ENCODE data around the gene B4GALNT3.

Gene B4GALNT3

GRCh38 chr12:507391-507796 lies 47.7 kb downstream of the B4GALNT3 start:
- peaks cover 28 to 30% of the 10 kb centered on the region in 2 donors for H3K4me1 ChIP-seq (ENCODE audit: control insufficient read depth in 1 of 2, insufficient read depth in 2 of 2, low read length in 2 of 2)
- no peak overlapping the region for H3K9ac ChIP-seq (ENCODE audit: low read depth in 1 of 2, low read length in 2 of 2)
- H3K36me3 ChIP-seq (ENCODE audit: control insufficient read depth in 1 of 2, insufficient read depth in 2 of 2, low read length in 2 of 2): no peaks in the 10 kb centered on the region
- no peak overlapping the region for H3K27ac ChIP-seq (ENCODE audit: low read depth, low read length)
- no peaks in the 10 kb centered on the region for H3K9me3 ChIP-seq (ENCODE audit: control insufficient read depth in 1 of 2, low read length in 2 of 2)
- no peaks in the 10 kb centered on the region for H3K27me3 ChIP-seq (ENCODE audit: control insufficient read depth in 1 of 2, insufficient read depth in 2 of 2, low read length in 2 of 2)
- H3K4me3 ChIP-seq (ENCODE audit: low read depth in 1 of 2, low read length in 2 of 2): no peak overlapping the region

DNA sequence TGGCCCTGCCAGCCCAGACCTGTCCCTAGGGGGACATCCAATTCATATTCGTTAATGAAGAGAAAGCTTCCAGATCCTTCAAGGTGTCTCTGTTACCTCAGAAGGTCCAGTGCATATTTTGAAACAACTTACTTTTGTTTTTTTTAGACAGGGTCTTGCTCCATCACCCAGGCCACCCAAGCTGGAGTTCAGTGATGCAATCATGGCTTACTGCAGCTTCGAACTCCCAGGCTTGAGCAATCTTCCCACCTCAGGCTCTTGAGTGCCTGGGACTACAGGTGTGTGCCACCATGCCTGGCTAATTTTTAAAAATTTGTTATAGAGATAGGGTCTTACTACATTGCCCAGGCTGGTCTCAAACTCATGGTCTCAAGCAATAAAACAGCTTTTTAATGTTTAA lies 48.4 kb downstream of the B4GALNT3 start:
- H3K27ac ChIP-seq (ENCODE audit: low read depth, low read length): no peak overlapping the region
- H3K9ac ChIP-seq (ENCODE audit: low read depth in 1 of 2, low read length in 2 of 2): no peak overlapping the region
- H3K4me3 ChIP-seq (ENCODE audit: low read depth in 1 of 2, low read length in 2 of 2): no peak overlapping the region
- no peaks in the 10 kb centered on the region for H3K9me3 ChIP-seq (ENCODE audit: control insufficient read depth in 1 of 2, low read length in 2 of 2)
- peaks cover 23 to 28% of the 10 kb centered on the region in 2 donors for H3K4me1 ChIP-seq (ENCODE audit: control insufficient read depth in 1 of 2, insufficient read depth in 2 of 2, low read length in 2 of 2)
- H3K27me3 ChIP-seq (ENCODE audit: control insufficient read depth in 1 of 2, insufficient read depth in 2 of 2, low read length in 2 of 2): no peaks in the 10 kb centered on the region
- no peaks in the 10 kb centered on the region for H3K36me3 ChIP-seq (ENCODE audit: control insufficient read depth in 1 of 2, insufficient read depth in 2 of 2, low read length in 2 of 2)

GRCh38 chr12:508795-509194 lies 49.1 kb downstream of the B4GALNT3 start:
- no peak overlapping the region for H3K27ac ChIP-seq (ENCODE audit: low read depth, low read length)
- no peaks in the 10 kb centered on the region for H3K27me3 ChIP-seq (ENCODE audit: control insufficient read depth in 1 of 2, insufficient read depth in 2 of 2, low read length in 2 of 2)
- no peak overlapping the region for H3K4me3 ChIP-seq (ENCODE audit: low read depth in 1 of 2, low read length in 2 of 2)
- H3K4me1 ChIP-seq (ENCODE audit: control insufficient read depth in 1 of 2, insufficient read depth in 2 of 2, low read length in 2 of 2): peaks cover 16 to 23% of the 10 kb centered on the region in 2 donors
- H3K9me3 ChIP-seq (ENCODE audit: control insufficient read depth in 1 of 2, low read length in 2 of 2): no peaks in the 10 kb centered on the region
- H3K9ac ChIP-seq (ENCODE audit: low read depth in 1 of 2, low read length in 2 of 2): no peak overlapping the region
- H3K36me3 ChIP-seq (ENCODE audit: control insufficient read depth in 1 of 2, insufficient read depth in 2 of 2, low read length in 2 of 2): no peaks in the 10 kb centered on the region

DNA sequence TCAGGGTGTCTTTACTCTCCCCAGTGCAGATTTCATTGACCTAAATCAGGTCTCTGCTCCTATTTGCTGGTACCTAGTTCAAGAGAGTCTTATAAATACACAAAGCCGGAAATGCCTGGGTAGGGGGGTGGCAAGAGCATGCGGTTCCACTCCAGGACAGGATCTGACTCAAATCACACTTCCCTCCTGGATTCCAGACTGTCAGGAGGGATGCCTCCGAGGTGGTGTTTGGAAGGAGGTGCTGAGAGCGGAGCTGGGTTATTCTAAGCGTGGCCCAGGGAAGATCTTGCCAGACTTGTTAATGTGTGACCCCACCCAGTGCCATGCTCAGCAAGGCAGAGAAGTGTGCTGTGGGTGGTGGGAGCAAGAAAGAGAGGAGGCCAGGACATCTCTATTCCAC lies 49.8 kb downstream of the B4GALNT3 start:
- H3K27me3 ChIP-seq (ENCODE audit: control insufficient read depth in 1 of 2, insufficient read depth in 2 of 2, low read length in 2 of 2): no peaks in the 10 kb centered on the region
- peaks cover 15 to 23% of the 10 kb centered on the region in 2 donors for H3K4me1 ChIP-seq (ENCODE audit: control insufficient read depth in 1 of 2, insufficient read depth in 2 of 2, low read length in 2 of 2)
- H3K9ac ChIP-seq (ENCODE audit: low read depth in 1 of 2, low read length in 2 of 2): no peak overlapping the region
- H3K4me3 ChIP-seq (ENCODE audit: low read depth in 1 of 2, low read length in 2 of 2): no peak overlapping the region
- H3K36me3 ChIP-seq (ENCODE audit: control insufficient read depth in 1 of 2, insufficient read depth in 2 of 2, low read length in 2 of 2): no peaks in the 10 kb centered on the region
- no peaks in the 10 kb centered on the region for H3K9me3 ChIP-seq (ENCODE audit: control insufficient read depth in 1 of 2, low read length in 2 of 2)
- H3K27ac ChIP-seq (ENCODE audit: low read depth, low read length): no peak overlapping the region

DNA sequence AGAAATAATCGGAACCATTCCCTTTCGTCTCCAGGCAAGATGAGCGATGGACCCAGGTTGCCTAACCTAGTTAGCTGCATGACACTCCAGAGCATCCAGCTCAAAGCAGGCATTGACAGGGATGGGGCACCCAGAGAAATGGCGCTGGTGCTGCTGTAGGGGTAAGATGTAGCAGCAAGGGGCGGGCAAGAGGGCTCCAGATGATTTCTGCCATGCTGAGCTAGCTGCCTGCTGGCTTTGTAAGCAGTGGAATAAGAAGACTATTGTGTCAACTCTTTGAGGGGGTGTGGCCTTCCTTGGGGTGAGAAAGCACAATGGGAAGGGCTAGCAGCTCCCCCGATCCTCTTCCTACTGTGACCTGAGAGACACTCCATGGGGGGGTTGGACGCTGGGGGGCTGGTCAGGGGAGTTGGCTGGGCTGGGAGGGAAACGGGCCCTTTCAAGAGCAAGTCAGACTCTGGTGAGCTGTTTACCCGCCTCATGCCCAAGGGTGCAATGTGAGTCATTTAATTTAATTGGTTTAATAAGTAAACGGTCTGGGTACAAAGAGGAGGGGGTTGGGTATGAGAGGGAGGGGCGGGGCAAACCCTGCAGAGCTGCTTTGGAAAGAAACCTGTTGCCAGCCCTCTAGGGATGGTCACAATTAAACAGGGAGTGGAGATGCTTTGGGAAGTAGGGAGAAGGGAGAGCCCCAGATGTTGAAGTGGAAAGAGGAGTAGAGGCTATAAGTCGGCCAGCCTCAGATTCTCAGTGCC lies 50.5 kb downstream of the B4GALNT3 start:
- peak overlapping the region; percentile 43 for H3K27ac ChIP-seq (ENCODE audit: low read depth, low read length)
- no peak overlapping the region for H3K9ac ChIP-seq (ENCODE audit: low read depth in 1 of 2, low read length in 2 of 2)
- no peaks in the 10 kb centered on the region for H3K27me3 ChIP-seq (ENCODE audit: control insufficient read depth in 1 of 2, insufficient read depth in 2 of 2, low read length in 2 of 2)
- H3K36me3 ChIP-seq (ENCODE audit: control insufficient read depth in 1 of 2, insufficient read depth in 2 of 2, low read length in 2 of 2): no peaks in the 10 kb centered on the region
- no peak overlapping the region for H3K4me3 ChIP-seq (ENCODE audit: low read depth in 1 of 2, low read length in 2 of 2)
- peaks cover 15 to 23% of the 10 kb centered on the region in 2 donors for H3K4me1 ChIP-seq (ENCODE audit: control insufficient read depth in 1 of 2, insufficient read depth in 2 of 2, low read length in 2 of 2)
- no peaks in the 10 kb centered on the region for H3K9me3 ChIP-seq (ENCODE audit: control insufficient read depth in 1 of 2, low read length in 2 of 2)

- Histone ChIP-seq H3K9me3 (ENCODE audit: control insufficient read depth in 1 of 2, low read length in 2 of 2) (no peaks in the 10 kb centered on the region), H3K9ac (ENCODE audit: low read depth in 1 of 2, low read length in 2 of 2) (no peak overlapping the region), H3K27ac (ENCODE audit: low read depth, low read length) (no peak overlapping the region), H3K4me1 (ENCODE audit: control insufficient read depth in 1 of 2, insufficient read depth in 2 of 2, low read length in 2 of 2) (peaks cover 15 to 23% of the 10 kb centered on the region in 2 donors), H3K4me3 (ENCODE audit: low read depth in 1 of 2, low read length in 2 of 2) (no peak overlapping the region), H3K36me3 (ENCODE audit: control insufficient read depth in 1 of 2, insufficient read depth in 2 of 2, low read length in 2 of 2) (no peaks in the 10 kb centered on the region), H3K27me3 (ENCODE audit: control insufficient read depth in 1 of 2, insufficient read depth in 2 of 2, low read length in 2 of 2) (no peaks in the 10 kb centered on the region)
Observed at GRCh38 chr12:512933-513332, 53.2 kb downstream of the B4GALNT3 start.

DNA sequence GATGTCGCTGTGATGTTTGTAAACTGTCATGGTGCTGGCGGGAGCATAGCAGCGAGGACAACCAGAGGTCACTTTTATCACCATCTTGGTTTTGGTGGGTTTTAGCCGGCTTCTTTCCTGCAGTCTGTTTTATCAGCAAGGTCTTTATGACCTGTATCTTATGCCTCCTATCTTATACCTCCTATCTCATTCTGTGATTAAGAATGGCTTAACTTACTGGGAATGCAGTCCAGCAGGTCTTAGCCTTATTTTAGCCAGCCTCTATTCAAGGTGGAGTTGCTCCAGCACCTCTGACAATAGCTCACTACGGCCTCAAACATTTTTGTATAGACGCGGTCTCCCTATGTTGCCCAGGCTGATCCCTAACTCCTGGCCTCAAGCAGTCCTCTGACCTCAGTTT lies 53.7 kb downstream of the B4GALNT3 start:
- no peak overlapping the region for H3K27ac ChIP-seq (ENCODE audit: low read depth, low read length)
- H3K9me3 ChIP-seq (ENCODE audit: control insufficient read depth in 1 of 2, low read length in 2 of 2): no peaks in the 10 kb centered on the region
- H3K4me3 ChIP-seq (ENCODE audit: low read depth in 1 of 2, low read length in 2 of 2): no peak overlapping the region
- no peak overlapping the region for H3K9ac ChIP-seq (ENCODE audit: low read depth in 1 of 2, low read length in 2 of 2)
- no peaks in the 10 kb centered on the region for H3K36me3 ChIP-seq (ENCODE audit: control insufficient read depth in 1 of 2, insufficient read depth in 2 of 2, low read length in 2 of 2)
- H3K27me3 ChIP-seq (ENCODE audit: control insufficient read depth in 1 of 2, insufficient read depth in 2 of 2, low read length in 2 of 2): no peaks in the 10 kb centered on the region
- peaks cover 15 to 23% of the 10 kb centered on the region in 2 donors for H3K4me1 ChIP-seq (ENCODE audit: control insufficient read depth in 1 of 2, insufficient read depth in 2 of 2, low read length in 2 of 2)

- Histone ChIP-seq H3K27me3 (ENCODE audit: control insufficient read depth in 1 of 2, insufficient read depth in 2 of 2, low read length in 2 of 2) (no peaks in the 10 kb centered on the region), H3K27ac (ENCODE audit: low read depth, low read length) (no peak overlapping the region), H3K4me3 (ENCODE audit: low read depth in 1 of 2, low read length in 2 of 2) (no peak overlapping the region), H3K36me3 (ENCODE audit: control insufficient read depth in 1 of 2, insufficient read depth in 2 of 2, low read length in 2 of 2) (no peaks in the 10 kb centered on the region), H3K9me3 (ENCODE audit: control insufficient read depth in 1 of 2, low read length in 2 of 2) (no peaks in the 10 kb centered on the region), H3K9ac (ENCODE audit: low read depth in 1 of 2, low read length in 2 of 2) (no peak overlapping the region), H3K4me1 (ENCODE audit: control insufficient read depth in 1 of 2, insufficient read depth in 2 of 2, low read length in 2 of 2) (no peaks in the 10 kb centered on the region)
Observed at GRCh38 chr12:517538-517937, 57.8 kb downstream of the B4GALNT3 start.

DNA sequence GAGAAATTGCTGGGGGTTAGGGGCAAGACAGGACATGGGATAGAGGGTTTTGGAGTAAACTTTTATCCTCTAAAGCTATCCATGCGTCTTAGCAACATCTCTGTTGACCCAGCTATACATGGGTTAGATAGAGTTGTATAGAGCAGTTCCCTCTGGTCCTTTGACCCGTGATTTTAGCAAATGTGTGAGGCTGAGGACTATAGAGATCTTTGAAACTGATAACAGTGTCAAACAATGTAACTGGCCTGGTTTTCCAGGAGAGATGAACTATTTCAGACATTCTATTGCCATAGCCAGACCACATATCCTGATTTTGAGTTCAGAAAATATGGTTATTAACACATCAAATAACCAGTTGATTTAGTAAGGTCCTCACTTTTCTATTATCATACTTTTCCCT lies 60.4 kb downstream of the B4GALNT3 start:
- no peaks in the 10 kb centered on the region for H3K27me3 ChIP-seq (ENCODE audit: control insufficient read depth in 1 of 2, insufficient read depth in 2 of 2, low read length in 2 of 2)
- no peaks in the 10 kb centered on the region for H3K36me3 ChIP-seq (ENCODE audit: control insufficient read depth in 1 of 2, insufficient read depth in 2 of 2, low read length in 2 of 2)
- H3K27ac ChIP-seq (ENCODE audit: low read depth, low read length): no peak overlapping the region
- H3K9ac ChIP-seq (ENCODE audit: low read depth in 1 of 2, low read length in 2 of 2): no peak overlapping the region
- no peak overlapping the region for H3K4me3 ChIP-seq (ENCODE audit: low read depth in 1 of 2, low read length in 2 of 2)
- H3K9me3 ChIP-seq (ENCODE audit: control insufficient read depth in 1 of 2, low read length in 2 of 2): no peaks in the 10 kb centered on the region
- H3K4me1 ChIP-seq (ENCODE audit: control insufficient read depth in 1 of 2, insufficient read depth in 2 of 2, low read length in 2 of 2): no peaks in the 10 kb centered on the region

DNA sequence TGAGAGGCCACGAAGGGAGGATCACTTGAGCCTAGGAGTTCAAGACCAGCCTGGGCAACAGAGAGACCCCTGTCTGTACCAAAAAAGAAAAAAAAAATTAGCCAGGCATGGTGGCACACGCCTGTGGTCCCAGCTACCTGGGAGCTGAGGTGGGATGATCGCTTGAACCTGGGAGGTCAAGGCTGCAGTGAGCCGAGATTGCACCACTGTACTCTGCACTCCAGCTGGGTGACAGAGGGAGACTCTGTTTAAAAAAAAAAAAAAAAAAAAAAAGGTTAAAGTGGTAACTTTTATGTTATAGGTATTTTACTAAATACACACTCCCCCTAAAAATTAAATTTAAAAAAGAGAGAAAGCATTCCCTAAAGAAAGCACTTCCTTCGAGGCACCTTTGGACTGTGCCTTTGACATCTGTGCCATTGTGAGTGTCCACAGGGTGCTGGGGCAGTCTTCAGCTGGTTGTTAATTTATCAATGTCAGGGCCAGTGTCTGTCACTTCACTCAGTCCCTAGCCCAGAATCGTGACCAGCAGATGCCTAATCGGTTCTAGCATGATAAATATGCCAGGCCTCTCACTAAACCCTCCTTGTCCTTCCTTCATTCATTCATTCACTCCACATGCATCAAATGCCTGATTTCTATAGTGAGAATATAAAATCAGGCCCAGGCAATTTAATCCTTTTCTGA lies 63.1 kb downstream of the B4GALNT3 start:
- H3K4me1 ChIP-seq (ENCODE audit: control insufficient read depth in 1 of 2, insufficient read depth in 2 of 2, low read length in 2 of 2): no peaks in the 10 kb centered on the region
- no peaks in the 10 kb centered on the region for H3K27me3 ChIP-seq (ENCODE audit: control insufficient read depth in 1 of 2, insufficient read depth in 2 of 2, low read length in 2 of 2)
- no peaks in the 10 kb centered on the region for H3K9me3 ChIP-seq (ENCODE audit: control insufficient read depth in 1 of 2, low read length in 2 of 2)
- no peaks in the 10 kb centered on the region for H3K36me3 ChIP-seq (ENCODE audit: control insufficient read depth in 1 of 2, insufficient read depth in 2 of 2, low read length in 2 of 2)
- no peak overlapping the region for H3K9ac ChIP-seq (ENCODE audit: low read depth in 1 of 2, low read length in 2 of 2)
- H3K27ac ChIP-seq (ENCODE audit: low read depth, low read length): no peak overlapping the region
- no peak overlapping the region for H3K4me3 ChIP-seq (ENCODE audit: low read depth in 1 of 2, low read length in 2 of 2)

All from duodenal mucosa (tissue), 2 donors.